HG03558 (cell line): ENCODE results near the gene SMYD1.

ENCODE experiments used
- ATAC-seq: cut with Tn5 transposase; IDR thresholded peaks from one replicate; pipeline ENCODE4 v1.9.1; 2021; ENCODE audit warnings: moderate number of reproducible peaks; ENCODE audit not compliant: unreplicated experiment; ENCODE audit errors: extremely low read depth

Gene SMYD1

DNA sequence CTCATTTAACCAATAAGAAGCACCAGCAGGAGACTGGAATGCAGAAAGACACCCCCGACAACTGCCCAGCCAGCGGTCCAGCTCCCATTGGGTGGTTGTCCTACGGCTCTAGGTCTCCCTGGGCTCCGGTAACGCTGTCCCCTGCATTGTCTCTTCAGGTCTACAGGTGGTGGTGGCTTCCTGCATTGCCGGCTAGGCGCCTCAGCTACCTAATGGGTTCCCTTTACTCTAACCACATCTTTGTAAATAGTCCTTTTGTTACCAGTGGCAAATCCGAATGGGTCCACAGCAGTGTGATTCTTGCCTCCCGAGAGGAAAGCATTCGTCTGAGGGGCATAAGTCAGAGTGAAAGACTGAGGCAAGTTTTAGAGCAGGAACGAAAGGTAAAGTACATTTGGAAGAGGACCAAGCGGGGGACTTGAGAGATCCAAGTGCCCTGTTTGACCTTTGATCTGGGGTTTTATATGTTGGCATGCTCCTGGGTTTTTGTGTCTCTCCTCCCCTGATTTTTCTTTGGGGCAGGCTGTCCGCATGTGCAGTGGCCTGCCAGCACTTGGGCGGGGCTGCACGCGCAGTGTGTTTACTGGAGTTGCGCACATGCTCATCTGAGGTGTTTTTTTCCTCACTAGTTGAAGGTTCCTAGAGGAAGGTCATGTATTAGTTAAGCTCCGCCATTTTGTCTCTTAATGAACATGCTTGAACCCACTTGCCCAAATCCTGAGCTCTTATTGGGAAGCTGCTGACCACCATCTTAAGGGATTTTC, 49.2 kb downstream of the SMYD1 start:
- no peak for ATAC-seq

DNA sequence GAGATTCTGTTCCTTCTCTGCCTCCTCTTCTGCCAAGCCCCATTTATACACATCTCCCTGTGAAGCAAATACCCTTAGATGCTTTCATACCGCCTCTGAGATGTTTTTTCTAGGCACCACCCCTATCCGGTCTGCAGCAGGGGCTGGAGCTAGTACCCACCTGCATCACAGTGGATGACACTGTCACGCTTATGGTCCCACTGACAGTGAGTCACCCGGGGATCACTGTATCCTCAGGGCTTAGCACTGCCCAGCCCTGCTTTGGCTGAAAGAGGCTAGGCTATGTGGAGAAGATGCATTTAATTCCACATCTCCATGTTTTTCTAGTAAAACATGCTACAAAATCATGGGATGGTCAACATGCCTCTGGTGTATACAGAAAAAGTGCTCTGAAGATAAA, 50.3 kb downstream of the SMYD1 start:
- ATAC-seq: no peak

DNA sequence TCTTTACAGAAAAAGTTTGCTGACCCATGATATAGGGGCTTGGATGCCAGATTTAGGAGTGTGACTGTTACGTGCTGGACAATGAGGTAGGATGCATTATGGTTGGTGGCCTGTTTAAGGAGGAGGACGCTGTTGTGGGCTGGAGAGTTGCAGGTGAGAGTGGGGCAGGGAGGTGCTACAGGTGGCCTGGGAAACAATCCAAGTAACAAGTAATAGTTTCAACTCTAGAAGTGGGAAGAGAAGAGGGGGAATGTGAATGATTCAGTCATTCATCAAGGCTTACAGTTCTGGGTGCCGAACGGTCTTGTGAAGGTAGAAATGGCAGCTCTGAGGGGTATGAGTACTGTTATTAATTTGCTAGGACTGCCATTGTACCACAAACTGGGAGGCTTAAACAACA, 54.1 kb downstream of the SMYD1 start:
- no peak for ATAC-seq

DNA sequence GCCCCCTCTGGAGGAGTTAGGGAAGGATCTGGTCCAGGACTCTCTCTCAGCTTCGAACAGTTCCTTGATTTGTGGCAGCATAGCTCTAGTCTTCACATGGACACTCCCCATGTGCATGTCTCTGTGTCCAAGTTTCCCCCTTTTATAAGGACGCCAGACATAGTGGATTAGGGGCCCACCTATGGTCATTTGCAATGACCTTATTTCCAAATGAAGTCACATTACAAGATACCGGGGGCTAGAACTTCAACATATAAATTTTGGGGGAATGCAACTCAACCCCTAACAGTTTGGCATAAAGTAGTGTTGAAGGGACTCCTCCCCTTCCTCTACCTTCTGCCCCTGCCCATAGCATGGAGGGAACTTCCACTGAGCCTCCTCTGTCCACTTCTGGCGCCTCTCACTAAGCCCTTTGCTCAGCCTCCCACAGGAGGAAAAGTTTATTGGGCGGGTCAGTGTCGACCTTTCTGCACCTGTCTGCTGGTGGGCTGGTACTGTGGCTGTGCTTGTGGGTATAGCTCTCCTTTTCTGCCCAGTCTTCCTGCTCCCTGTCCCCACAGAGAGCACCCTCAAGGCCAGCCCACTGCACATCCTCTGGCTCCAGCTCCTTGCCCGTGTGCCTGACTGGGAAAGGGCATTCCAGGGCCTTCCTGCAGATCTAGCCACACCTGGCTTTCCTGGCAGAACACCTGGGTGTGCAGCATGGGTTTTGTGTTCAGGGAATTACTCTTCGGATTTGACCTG, 54.7 kb downstream of the SMYD1 start:
- ATAC-seq: no peak

DNA sequence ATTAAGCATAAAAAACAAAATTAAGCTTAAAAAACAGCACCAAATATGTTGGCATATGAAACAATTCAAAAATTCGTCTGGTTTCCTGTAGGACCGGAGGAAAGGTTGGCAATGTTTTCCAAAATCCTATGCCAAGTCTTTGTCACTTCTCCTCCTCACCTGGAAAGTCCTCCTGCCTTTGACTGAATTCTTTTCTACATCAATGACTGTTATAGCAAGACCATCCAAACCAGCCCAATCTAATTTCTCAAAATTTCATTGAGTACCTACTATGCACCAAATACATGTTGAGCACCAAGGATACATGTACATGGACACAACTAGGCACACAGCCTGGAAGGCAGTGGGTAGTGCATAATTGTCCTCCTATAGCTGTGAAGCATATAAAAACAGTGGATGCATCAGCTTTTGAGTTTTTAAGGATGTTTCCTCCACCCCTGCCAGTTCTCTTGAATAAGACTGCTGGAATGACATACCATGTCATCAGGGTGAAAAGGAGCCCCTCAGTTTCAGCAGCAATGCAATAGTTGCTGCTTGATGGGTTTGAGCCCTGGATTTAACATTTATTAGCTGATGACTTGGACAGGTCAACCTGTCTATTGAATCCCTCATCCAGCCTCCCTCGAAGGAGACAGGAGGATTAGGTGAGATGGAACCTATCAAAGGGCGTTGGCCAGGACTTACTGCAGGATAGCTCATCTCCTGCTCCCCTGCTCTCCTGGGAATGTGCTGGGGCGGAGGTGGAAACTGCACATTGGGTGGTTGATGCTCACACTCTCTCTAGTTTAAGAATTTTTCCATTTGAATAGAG, 55.7 kb downstream of the SMYD1 start:
- ATAC-seq: no peak

DNA sequence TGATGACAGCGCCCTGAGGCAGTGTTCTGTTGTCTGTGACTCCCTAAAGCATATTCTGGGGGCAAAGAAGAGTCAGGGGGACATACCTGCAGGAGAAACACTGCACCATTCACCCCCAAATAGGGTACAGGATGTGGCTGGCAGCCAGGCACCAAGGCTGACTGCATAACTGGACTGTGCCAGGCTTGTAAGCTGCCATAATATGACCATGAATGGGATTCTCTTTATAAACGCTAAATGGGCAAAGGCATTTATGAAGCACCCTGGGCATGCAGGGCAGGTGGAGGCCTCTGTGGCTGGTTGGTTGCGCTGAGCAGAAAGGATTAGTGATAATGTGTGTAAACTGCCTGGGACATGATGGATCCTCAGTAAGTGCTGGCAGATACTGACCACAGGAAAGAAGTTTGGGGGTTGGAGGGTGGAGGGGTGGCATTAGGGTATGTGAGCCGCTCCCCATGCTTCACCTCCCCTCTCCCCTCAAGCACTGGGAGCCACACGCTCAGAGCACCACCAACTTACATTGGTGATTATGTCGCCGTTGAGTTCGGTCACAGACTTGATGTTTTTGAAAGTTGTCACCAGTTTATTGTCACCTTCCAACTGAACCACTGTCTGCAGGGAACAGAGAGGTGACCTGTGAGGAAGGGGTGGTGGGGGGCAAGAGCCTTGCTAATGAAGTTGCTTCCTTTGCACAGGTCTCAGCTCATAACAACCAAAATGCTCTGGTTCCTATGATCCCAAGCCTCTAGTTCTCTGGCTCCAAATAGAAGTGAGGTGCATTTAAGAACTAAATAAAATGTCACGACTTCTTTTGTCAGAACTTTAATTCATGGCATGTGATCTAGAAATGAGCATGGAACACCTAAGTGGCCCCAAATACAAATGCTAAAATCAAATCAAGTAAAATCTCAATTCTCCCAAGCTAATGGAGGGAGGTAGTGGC, 56.6 kb downstream of the SMYD1 start:
- ATAC-seq: no peak

DNA sequence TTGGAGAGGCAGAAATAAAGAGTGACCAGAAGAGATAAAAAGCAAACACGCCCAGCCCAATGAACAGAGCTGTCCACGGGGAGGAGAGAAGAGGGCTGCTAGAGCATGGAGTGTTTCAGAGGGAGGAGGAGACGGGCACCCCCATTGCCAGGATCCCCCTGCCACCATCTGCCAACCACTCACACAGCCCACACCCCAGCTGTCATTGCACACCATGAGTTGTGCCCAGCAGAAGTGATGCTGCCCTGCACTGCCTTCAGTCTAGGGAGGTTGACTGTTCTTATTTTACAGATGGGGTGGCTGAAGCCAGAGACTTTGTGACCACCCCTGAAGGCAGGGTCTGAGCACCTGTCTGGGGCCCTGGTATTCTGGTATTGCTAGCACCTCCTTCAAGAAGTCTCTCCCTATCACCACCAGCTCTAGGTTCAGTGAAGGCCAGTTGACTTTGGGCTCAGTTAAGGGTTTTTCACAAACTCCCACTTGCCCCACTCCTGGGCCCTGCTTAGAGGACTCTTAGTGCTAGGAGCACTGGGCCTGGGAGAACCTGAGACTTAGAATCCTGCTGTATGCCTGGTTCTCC, 57.8 kb downstream of the SMYD1 start:
- no peak for ATAC-seq

DNA sequence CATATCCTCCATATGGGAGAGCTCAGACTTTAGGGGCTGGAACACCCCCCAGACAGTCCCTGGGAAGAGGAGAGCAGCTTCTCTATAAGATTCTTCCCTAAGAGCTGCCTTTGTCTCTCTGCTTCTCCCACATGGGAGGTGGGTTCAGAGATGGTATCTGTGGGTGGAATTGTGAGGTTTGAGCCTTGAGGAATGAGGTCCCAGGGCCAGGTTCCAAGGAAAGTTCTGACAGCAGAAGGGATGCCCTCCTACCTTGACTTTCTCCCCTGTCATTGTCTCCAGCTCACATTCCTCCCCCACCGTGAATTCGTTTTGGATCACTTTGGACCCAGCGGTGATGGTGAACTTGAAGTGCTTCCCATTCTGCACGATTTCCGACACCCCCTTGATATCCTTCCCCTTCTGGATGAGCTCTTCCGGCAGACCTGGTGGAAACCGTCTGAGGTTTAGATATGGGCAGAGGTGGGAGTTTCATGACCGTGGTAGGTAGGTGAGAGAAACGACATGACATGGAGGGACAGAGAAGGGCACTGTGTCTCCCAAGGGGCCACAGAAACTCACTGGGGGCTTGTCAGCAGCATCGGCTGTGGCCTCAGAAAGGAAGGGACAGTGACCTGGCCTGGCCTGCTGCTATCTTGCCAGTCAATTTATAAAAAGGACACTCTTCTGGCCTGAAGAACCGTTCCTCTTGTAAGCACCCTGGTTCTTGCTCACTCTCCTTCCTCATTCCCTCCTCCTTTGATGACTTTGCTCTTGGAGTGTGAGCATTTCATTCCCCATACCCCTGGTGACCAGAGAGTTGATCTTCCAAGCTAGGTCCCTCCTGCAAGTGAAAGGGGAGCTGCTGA, 58.5 kb downstream of the SMYD1 start:
- ATAC-seq: no peak

DNA sequence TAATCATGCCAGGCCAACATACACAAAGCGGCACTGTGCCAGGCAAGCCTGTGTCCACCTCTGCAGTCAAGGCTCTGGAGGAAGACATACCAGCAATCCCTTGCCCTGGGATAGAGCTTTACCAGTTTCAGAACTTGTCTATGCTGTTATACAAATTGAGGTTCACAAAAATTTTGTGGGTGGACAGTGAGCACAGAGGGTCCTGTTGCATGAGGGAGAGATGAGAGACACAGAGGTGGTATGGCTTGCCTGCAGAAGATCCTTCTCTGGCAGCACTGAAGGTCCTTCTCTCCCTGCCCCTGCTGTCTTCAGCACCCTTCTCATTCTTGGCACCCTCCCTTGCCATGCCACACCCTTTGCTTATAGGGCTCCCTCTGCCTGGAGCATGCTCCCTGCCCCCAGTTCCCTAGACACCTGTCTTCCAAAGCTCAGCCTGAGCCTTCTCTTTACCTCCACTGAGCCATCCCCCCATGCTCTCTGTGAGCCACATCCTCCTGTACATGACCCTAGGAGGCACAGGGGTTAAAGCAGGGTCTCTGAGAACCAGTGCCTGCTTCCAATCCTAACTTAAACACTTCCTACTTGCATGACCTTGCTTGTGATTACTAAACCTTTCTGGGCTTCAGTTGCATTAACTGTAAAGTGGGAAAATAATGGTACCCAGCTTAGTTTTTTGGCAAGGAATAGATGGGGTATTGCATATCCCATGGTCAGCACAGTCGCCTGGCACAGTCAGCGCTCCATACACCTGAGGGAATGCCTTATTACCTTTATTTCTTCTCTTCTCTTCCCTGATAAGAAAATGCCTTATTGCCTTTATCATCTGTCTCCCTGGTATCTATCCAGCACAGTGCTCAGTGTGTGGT, 59.4 kb downstream of the SMYD1 start:
- no peak for ATAC-seq

DNA sequence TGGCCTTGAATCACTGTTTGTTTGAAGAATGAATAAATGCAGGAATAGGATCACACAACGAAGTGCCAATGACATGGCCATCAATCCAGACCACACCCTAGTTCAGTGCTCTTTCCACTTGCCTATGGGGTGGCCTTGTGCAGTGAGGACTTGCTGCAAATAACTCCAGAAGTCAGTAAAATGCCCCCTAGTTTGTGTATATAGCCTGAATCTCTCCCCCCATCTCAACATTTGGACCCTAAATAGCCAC, 59.9 kb downstream of the SMYD1 start:
- ATAC-seq: no peak

DNA sequence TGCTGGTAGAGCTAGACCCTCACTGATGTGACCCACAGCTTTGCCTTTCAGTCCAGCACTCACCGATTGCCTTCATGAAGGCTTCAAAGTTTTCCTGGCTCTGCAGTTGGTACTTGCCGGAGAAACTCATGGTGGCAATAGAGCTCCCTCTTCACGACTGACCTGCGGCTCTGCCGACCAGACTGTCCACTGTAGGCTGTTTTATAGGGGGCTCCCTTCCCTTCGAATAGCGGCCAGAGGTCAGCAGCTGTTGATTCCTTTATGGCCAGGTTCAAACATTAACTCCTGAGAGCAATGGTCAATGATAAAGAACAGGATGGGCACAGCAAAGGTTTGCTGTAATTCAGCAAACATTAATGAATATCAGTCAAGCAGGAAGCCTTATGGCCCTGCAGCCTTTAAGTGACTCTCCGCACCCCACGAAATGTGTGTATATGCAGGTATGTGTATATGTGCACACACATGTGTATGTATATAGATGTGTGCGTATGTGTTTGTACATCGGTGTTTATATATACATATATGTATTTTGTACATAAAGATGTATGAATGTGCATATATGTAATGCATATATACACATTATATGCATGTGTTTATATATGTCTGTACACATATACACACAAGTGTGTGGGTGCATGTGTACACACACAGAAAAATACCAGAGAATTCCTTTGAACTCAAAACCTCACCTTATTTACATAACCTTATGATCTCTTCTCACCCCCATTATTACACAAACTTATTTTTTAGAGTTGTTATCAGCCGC, 60.4 kb downstream of the SMYD1 start, which contains the start of gene FABP1:
TSS of gene FABP1 (minus strand) at position 175 of the 766 bp plus-strand sequence. CDS start at position 130, 45 bp downstream.
- no peak for ATAC-seq

DNA sequence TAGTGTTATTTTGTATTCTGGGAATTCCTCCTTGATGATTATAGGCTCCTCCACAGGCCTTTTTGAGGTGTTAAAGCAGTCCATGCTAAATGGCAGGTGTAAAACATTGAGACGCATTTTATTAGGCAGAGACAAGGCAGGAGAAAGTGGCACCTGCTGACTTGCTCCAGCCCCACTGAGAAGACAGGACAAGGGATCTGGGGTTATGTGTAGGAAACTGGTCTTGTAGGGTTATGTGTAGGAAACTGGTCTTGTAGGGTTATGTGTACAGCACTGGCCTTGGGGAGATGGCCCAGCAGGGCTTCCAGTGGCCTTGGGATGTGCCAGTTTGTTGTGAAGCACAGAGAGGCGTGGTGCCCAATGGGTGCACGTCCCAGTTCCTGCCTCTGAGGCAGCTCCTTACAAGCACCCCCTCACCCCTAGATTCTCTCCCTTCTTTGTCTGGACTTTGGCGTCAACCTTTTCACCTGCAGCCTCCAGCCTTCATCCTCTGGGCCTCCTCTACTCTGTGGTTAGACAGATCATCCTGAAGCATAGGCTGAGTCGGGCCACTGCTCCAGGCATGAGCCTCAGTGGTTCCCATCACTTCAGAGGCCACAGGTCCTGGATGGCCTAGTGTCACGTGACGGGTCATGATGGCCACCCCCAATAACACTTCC, 61.2 kb downstream of the SMYD1 start:
- ATAC-seq: no peak

DNA sequence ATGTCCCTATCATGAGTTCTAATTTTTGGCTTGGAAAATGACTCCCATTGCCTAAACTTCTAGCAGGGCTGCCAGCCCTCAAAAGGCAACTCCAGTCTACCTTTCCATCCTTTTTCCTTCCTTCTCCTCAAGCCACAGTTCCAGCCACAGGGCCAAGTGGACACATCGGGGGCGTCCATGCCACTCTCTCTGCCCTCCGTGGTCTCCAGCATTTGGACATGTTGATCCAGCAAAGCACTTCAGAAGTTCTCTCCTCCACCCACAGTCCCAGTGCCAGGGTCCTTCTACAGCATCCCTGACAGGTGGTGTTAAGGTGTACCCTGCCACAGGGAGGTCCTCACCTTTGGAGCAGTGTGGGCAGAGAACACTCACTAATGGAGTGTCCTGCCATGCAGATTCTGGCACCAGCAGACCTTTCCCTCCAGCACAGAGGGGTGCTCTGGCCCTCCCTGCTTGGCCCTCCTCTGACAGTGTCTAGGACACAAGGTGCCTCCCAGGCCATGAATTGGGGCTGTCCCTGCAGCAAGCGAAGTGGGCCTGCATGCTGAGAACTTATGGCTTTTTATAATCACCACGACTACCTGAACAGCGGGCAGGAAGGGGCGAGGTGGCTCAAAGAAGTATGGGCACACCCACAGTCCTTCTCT, 61.8 kb downstream of the SMYD1 start:
- ATAC-seq: no peak

DNA sequence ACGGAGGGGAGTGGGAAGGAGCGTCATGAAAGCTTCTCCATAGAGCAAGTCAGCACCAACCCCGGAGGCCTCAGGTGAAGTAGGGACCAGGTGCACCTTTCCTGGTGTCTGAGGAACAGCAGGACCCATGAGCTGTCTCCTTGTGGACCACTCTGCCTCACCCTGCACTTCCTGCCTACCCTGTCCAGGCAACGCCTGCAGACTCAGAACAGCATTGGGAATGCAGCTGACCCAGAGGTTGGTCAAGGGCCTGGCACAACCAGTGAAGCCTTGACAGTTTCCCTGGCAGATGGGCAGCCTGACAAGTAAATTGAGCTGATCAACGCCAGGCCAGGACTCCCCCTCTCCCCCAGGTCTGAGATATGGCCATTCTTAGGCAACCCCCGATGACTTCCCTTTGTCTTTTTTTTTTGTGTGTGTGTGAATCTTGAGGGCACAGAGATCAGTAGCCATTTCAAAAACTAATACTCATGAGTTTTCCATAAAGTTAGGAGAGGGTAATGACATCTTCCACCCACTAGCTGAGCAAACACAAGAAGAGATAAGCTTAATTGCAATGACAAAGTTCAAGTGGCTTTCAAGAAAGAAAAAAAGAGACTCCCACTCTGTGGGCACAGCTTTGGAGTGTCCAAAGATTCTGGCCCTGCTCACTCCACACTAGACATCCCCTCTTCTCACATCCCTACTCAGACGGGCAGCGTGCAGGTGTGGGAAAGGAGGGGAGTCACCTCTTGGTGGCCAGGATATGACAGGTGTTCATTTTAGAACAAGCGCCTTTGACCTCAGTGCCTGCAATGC, 63.8 kb downstream of the SMYD1 start:
- ATAC-seq: no peak

DNA sequence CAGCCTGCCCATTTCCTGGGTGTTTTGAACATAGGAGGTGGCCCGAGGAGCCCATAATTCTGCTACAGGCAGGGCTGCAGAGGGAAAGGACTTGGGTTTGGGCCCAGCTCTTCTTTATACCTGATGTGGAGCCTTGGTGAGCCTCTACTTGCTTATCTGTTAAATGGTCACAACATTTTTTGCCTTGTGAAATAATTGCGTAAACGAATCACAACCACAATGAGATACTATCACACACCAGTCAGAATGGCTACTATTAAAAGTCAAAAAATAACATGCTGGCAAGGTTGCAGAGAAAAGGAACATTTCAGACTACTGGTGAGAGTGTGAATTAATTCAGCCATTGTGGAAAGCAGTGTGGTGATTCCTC, 64.4 kb downstream of the SMYD1 start:
- no peak for ATAC-seq

DNA sequence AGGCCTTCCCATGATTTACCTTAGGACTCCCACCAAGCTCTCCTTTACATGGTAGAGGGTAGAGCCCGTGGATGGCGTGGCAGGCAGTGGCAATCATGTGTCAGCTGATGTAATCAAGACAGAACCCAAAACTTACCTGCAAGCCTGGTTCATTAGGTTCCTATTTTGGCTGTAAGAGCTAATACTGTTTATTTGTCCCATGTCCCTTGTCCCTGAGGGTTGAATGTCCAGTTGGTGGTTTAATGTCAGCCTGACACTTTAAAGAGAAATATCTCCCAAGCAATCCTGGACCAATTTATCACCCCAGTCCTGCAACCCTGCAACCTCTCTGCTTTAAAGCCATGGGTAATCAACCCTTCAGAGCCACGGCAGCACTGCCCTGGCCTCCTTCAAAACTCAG, 66.2 kb downstream of the SMYD1 start:
- ATAC-seq: no peak
